Hepatocyte (in vitro differentiated cells): ENCODE data around the gene DNMT1.

Experiments used
- EZH2 ChIP-seq: fragments of 200-600 bp; sonication (generic); IDR thresholded peaks from 2 replicates; pipeline ENCODE4 v1.6.1; 2016; ENCODE audit warnings: antibody characterized with exemption, mild to moderate bottlenecking, borderline replicate concordance
- EZH2phosphoT487 ChIP-seq: fragments of 200-600 bp; sonication (generic); IDR thresholded peaks from one replicate; pipeline ENCODE4 v1.6.1; 2018; ENCODE audit warnings: antibody characterized with exemption, mild to moderate bottlenecking, low read depth, moderate library complexity; ENCODE audit not compliant: unreplicated experiment, severe bottlenecking
- TF ChIP-seq, protein P1 (sequence below): fragments of 200-600 bp; sonication (generic); IDR thresholded peaks from 2 replicates; pipeline ENCODE4 v1.5.1; 2016; ENCODE audit warnings: antibody characterized with exemption, mild to moderate bottlenecking; ENCODE audit not compliant: poor library complexity

DNA sequence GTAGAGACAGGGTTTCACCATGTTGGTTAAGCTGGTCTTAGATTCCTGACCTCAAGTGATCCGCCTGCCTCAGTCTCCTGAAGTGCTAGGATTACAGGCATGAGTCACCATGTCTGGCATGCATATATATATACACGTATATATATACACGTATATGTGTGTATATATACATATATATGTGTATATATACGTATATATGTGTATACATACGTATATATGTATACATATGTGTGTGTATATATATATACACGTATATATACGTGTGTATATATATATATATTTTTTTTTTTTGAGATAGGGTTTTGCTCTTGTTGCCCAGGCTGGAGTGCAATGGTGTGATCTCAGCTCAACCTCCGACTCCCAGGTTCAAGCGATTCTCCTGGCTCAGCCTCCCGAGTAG, 11.9 kb downstream of the DNMT1 start:
- TF ChIP-seq, protein P1, sequence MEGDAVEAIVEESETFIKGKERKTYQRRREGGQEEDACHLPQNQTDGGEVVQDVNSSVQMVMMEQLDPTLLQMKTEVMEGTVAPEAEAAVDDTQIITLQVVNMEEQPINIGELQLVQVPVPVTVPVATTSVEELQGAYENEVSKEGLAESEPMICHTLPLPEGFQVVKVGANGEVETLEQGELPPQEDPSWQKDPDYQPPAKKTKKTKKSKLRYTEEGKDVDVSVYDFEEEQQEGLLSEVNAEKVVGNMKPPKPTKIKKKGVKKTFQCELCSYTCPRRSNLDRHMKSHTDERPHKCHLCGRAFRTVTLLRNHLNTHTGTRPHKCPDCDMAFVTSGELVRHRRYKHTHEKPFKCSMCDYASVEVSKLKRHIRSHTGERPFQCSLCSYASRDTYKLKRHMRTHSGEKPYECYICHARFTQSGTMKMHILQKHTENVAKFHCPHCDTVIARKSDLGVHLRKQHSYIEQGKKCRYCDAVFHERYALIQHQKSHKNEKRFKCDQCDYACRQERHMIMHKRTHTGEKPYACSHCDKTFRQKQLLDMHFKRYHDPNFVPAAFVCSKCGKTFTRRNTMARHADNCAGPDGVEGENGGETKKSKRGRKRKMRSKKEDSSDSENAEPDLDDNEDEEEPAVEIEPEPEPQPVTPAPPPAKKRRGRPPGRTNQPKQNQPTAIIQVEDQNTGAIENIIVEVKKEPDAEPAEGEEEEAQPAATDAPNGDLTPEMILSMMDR, result no peak
- TF ChIP-seq EZH2, result no peak
- TF ChIP-seq EZH2phosphoT487, result no peak
